SK-N-SH treated with all-trans-retinoic acid at 6 μM for 48 hours (cell line): ENCODE results near the gene RBMY1D.

ENCODE experiments used
- ATAC-seq: fragments of 200-7000 bp; cut with Tn5 transposase; 3 replicates; pipeline ENCODE4 v1.9.1; 2020; ENCODE audit warnings: mild to moderate bottlenecking, moderate library complexity
- CREB5 ChIP-seq: fragments of 250-450 bp; sonication (Bioruptor Pico); IDR thresholded peaks from 2 replicates; pipeline ENCODE4 v1.5.1; 2020; ENCODE audit warnings: low read depth, mild to moderate bottlenecking, moderate library complexity
- CSDC2 ChIP-seq: fragments of 250-450 bp; sonication (Bioruptor Pico); IDR thresholded peaks from 2 replicates; pipeline ENCODE4 v1.5.0; 2020; ENCODE audit warnings: mild to moderate bottlenecking, moderate library complexity
- ESRRG ChIP-seq: fragments of 250-450 bp; sonication (Bioruptor Pico); IDR thresholded peaks from 2 replicates; pipeline ENCODE4 v1.6.1; 2021; ENCODE audit warnings: mild to moderate bottlenecking
- GLIS3 ChIP-seq: fragments of 250-450 bp; sonication (Bioruptor Pico); IDR thresholded peaks from 2 replicates; pipeline ENCODE4 v1.5.0; 2020; ENCODE audit warnings: mild to moderate bottlenecking, moderate library complexity
- OSR1 ChIP-seq: fragments of 250-450 bp; sonication (Bioruptor Pico); IDR thresholded peaks from 2 replicates; pipeline ENCODE4 v1.8.0; 2022; ENCODE audit warnings: moderate library complexity, mild to moderate bottlenecking, inconsistent platforms
- PPARA ChIP-seq: fragments of 250-450 bp; sonication (Bioruptor Pico); IDR thresholded peaks from 2 replicates; pipeline ENCODE4 v1.5.0; 2020; ENCODE audit warnings: mild to moderate bottlenecking, borderline replicate concordance
- SNAI2 ChIP-seq: fragments of 250-450 bp; sonication (Bioruptor Pico); IDR thresholded peaks from 2 replicates; pipeline ENCODE4 v1.5.0; 2020; ENCODE audit warnings: mild to moderate bottlenecking, moderate library complexity
- TCF4 ChIP-seq: fragments of 250-450 bp; sonication (Bioruptor Pico); IDR thresholded peaks from 2 replicates; pipeline ENCODE4 v1.8.0; 2021; ENCODE audit warnings: mild to moderate bottlenecking, moderate library complexity, borderline replicate concordance
- ZC3H10 ChIP-seq: fragments of 250-450 bp; sonication (Bioruptor Pico); IDR thresholded peaks from 2 replicates; pipeline ENCODE4 v1.5.1; 2021; ENCODE audit warnings: mild to moderate bottlenecking, moderate library complexity
- ZFP30 ChIP-seq: fragments of 450-650 bp; formaldehyde crosslinking; IDR thresholded peaks from 2 replicates; pipeline ENCODE4 v1.5.0; 2022; ENCODE audit warnings: mild to moderate bottlenecking, moderate library complexity
- ZNF565 ChIP-seq: fragments of 450-650 bp; formaldehyde crosslinking; conservative IDR thresholded peaks from 2 replicates; pipeline ENCODE4 v1.5.0; 2020; ENCODE audit warnings: low read depth, mild to moderate bottlenecking, moderate library complexity
- ZNF70 ChIP-seq: fragments of 450-650 bp; formaldehyde crosslinking; IDR thresholded peaks from 2 replicates; pipeline ENCODE4 v1.5.0; 2020; ENCODE audit warnings: mild to moderate bottlenecking, moderate library complexity
- TF ChIP-seq, protein P1 (sequence below): fragments of 250-450 bp; sonication (Bioruptor Pico); IDR thresholded peaks from 2 replicates; pipeline ENCODE4 v1.8.0; 2021; ENCODE audit warnings: low read depth, mild to moderate bottlenecking, moderate library complexity, borderline replicate concordance
- TF ChIP-seq, protein P2 (sequence below): fragments of 250-450 bp; sonication (Bioruptor Pico); IDR thresholded peaks from 2 replicates; pipeline ENCODE4 v1.5.0; 2020; ENCODE audit warnings: mild to moderate bottlenecking, moderate library complexity

RBMY1D gene

GRCh38 chrY:21836343-21836742, 58.0 kb downstream of the RBMY1D start:
- TF ChIP-seq CSDC2: no peak
- no peak for ATAC-seq

- no peak for TF ChIP-seq TCF4 (CRISPR knock-in tag)
- no peak for TF ChIP-seq ESRRG (CRISPR knock-in tag)
- no peak for TF ChIP-seq GLIS3 (CRISPR knock-in tag)
- TF ChIP-seq SNAI2 (CRISPR knock-in tag): no peak
- TF ChIP-seq OSR1: no peak
- TF ChIP-seq ZNF70 (CRISPR knock-in tag): no peak
- no peak for TF ChIP-seq CREB5 (CRISPR knock-in tag)
- TF ChIP-seq ZNF565: no peak
- TF ChIP-seq CSDC2: no peak
- TF ChIP-seq ZFP30 (CRISPR knock-in tag): no peak
- TF ChIP-seq ZC3H10 (CRISPR knock-in tag): no peak
- TF ChIP-seq PPARA (CRISPR knock-in tag): no peak
- TF ChIP-seq, protein P1, sequence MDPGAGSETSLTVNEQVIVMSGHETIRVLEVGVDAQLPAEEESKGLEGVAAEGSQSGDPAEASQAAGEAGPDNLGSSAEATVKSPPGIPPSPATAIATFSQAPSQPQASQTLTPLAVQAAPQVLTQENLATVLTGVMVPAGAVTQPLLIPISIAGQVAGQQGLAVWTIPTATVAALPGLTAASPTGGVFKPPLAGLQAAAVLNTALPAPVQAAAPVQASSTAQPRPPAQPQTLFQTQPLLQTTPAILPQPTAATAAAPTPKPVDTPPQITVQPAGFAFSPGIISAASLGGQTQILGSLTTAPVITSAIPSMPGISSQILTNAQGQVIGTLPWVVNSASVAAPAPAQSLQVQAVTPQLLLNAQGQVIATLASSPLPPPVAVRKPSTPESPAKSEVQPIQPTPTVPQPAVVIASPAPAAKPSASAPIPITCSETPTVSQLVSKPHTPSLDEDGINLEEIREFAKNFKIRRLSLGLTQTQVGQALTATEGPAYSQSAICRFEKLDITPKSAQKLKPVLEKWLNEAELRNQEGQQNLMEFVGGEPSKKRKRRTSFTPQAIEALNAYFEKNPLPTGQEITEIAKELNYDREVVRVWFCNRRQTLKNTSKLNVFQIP (CRISPR knock-in tag): no peak
- TF ChIP-seq, protein P2, sequence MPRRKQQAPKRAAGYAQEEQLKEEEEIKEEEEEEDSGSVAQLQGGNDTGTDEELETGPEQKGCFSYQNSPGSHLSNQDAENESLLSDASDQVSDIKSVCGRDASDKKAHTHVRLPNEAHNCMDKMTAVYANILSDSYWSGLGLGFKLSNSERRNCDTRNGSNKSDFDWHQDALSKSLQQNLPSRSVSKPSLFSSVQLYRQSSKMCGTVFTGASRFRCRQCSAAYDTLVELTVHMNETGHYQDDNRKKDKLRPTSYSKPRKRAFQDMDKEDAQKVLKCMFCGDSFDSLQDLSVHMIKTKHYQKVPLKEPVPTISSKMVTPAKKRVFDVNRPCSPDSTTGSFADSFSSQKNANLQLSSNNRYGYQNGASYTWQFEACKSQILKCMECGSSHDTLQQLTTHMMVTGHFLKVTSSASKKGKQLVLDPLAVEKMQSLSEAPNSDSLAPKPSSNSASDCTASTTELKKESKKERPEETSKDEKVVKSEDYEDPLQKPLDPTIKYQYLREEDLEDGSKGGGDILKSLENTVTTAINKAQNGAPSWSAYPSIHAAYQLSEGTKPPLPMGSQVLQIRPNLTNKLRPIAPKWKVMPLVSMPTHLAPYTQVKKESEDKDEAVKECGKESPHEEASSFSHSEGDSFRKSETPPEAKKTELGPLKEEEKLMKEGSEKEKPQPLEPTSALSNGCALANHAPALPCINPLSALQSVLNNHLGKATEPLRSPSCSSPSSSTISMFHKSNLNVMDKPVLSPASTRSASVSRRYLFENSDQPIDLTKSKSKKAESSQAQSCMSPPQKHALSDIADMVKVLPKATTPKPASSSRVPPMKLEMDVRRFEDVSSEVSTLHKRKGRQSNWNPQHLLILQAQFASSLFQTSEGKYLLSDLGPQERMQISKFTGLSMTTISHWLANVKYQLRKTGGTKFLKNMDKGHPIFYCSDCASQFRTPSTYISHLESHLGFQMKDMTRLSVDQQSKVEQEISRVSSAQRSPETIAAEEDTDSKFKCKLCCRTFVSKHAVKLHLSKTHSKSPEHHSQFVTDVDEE: no peak
- no peak for ATAC-seq
Observed at GRCh38 chrY:21835052-21835451, 59.3 kb downstream of the RBMY1D start.
